Tibial artery (tissue), 4 donors: ENCODE measurements around the gene COL18A1.

Experiments
- DNase-seq, 2 donors: peaks; one replicate each; pipeline ENCODE4 v3.0.0-alpha.2; 2019
- H3K27ac ChIP-seq, 2 donors: fragments of 200-600 bp; sonication (generic) in 1 of 2; 1 replicate in 1 of 2; 2 replicates in 1 of 2; pipeline ENCODE4 v1.5.1; 2018 to 2019; ENCODE audit warnings: mild to moderate bottlenecking in 1 of 2
- H3K27me3 ChIP-seq, 2 donors: fragments of 200-600 bp; sonication (generic) in 1 of 2; one replicate each; pipeline versions ENCODE4 v1.5.1 to v1.6.0; 2016 to 2019
- H3K36me3 ChIP-seq, 3 donors: fragments of 200-600 bp; sonication (generic) in 2 of 3; one replicate each; pipeline ENCODE4 v1.5.1; 2016 to 2019; ENCODE audit warnings: mild to moderate bottlenecking in 2 of 3
- H3K4me1 ChIP-seq, 4 donors: fragments of 200-600 bp; sonication (generic) in 2 of 4; 1 replicate in 3 of 4; 2 replicates in 1 of 4; pipeline ENCODE4 v1.5.1; 2016 to 2019
- H3K4me3 ChIP-seq, 2 donors: fragments of 200-600 bp; sonication (generic) in 1 of 2; 1 replicate in 1 of 2; 2 replicates in 1 of 2; pipeline ENCODE4 v1.5.1; 2018 to 2019; ENCODE audit warnings: mild to moderate bottlenecking in 2 of 2
- H3K9me3 ChIP-seq, 3 donors: fragments of 200-600 bp; sonication (generic) in 1 of 3; one replicate each; pipeline ENCODE4 v1.5.1; 2016 to 2019
- CTCF ChIP-seq, 2 experiments: fragments of 200-600 bp in 1 of 2; fragments of 450-650 bp in 1 of 2; IDR thresholded peaks; one replicate each; pipeline ENCODE4 v1.5.1; 2017 to 2019; ENCODE audit warnings: antibody characterized with exemption in 2 of 2, mild to moderate bottlenecking in 1 of 2, moderate library complexity in 1 of 2
- intact Hi-C: fragments of 100-400 bp; cut with DNase I; formaldehyde crosslinking; loops from one replicate; pipeline ENCODE4 v1.15.0; 2023; ENCODE audit warnings: low total_unique reads

The COL18A1 gene

GRCh38 chr21:45551316-45551715 is 146.4 kb downstream of the COL18A1 start:
- H3K9me3 ChIP-seq = no peaks in the 10 kb centered on the region
- TF ChIP-seq CTCF (IDR thresholded peaks at IDR 0.05) = no peak
- peaks cover 0 to 38% of the 10 kb centered on the region in 2 donors for H3K27me3 ChIP-seq
- H3K36me3 ChIP-seq = no peaks in the 10 kb centered on the region
- intact Hi-C loops = no loop called here
- H3K27ac ChIP-seq = no peak overlapping the region
- peaks cover 0 to 13% (median 7%) of the 10 kb centered on the region in 4 donors for H3K4me1 ChIP-seq
- DNase-seq = peak in 1 of 2 donors; percentile 29
- H3K4me3 ChIP-seq = no peak overlapping the region

GRCh38 chr21:45551783-45552695 is 147.1 kb downstream of the COL18A1 start:
- intact Hi-C loops = no loop called here
- no peak for TF ChIP-seq CTCF (IDR thresholded peaks at IDR 0.05)
- DNase-seq = peak in 1 of 2 donors; percentile 63
- no peak overlapping the region for H3K27ac ChIP-seq
- no peaks in the 10 kb centered on the region for H3K36me3 ChIP-seq
- peaks cover 0 to 43% of the 10 kb centered on the region in 2 donors for H3K27me3 ChIP-seq
- no peak overlapping the region for H3K4me3 ChIP-seq
- peaks cover 0 to 13% (median 8%) of the 10 kb centered on the region in 4 donors for H3K4me1 ChIP-seq
- H3K9me3 ChIP-seq = no peaks in the 10 kb centered on the region

GRCh38 chr21:45552696-45553391 is 147.9 kb downstream of the COL18A1 start:
- no peak for TF ChIP-seq CTCF (IDR thresholded peaks at IDR 0.05)
- H3K4me1 ChIP-seq = peaks cover 0 to 13% (median 8%) of the 10 kb centered on the region in 4 donors
- no peaks in the 10 kb centered on the region for H3K36me3 ChIP-seq
- intact Hi-C loops = no loop called here
- H3K9me3 ChIP-seq = no peaks in the 10 kb centered on the region
- peaks cover 0 to 51% of the 10 kb centered on the region in 2 donors for H3K27me3 ChIP-seq
- H3K4me3 ChIP-seq = no peak overlapping the region
- peak in 1 of 2 donors; percentile 66 for DNase-seq
- no peak overlapping the region for H3K27ac ChIP-seq

GRCh38 chr21:45554477-45555175 is 149.7 kb downstream of the COL18A1 start:
- Histone ChIP-seq H3K27me3 (peaks cover 0 to 54% of the 10 kb centered on the region in 2 donors), H3K36me3 (no peaks in the 10 kb centered on the region), H3K4me1 (peaks cover 0 to 13% (median 8%) of the 10 kb centered on the region in 4 donors), H3K27ac (peak overlapping the region in 1 of 2 donors; percentile 70), H3K4me3 (peak overlapping the region; percentile 53 to 61), H3K9me3 (no peaks in the 10 kb centered on the region)
- DNase-seq = peak; percentile 64 to 90
- intact Hi-C loops = loop anchor here (5.0 kb wide), 3 partner anchors 43 to 368 kb away; no protein-coding TSS in a partner anchor
- peak; percentile 72 to 84 for TF ChIP-seq CTCF (IDR thresholded peaks at IDR 0.05)

GRCh38 chr21:45555251-45555556 is 150.2 kb downstream of the COL18A1 start:
- DNase-seq = no peak
- peaks cover 0 to 53% of the 10 kb centered on the region in 2 donors for H3K27me3 ChIP-seq
- peaks cover 0 to 13% (median 8%) of the 10 kb centered on the region in 4 donors for H3K4me1 ChIP-seq
- no peak for TF ChIP-seq CTCF (IDR thresholded peaks at IDR 0.05)
- H3K27ac ChIP-seq = peak overlapping the region; percentile 13 to 76
- H3K4me3 ChIP-seq = peak overlapping the region; percentile 57
- intact Hi-C loops = loop anchor here (5.0 kb wide), 3 partner anchors 42 to 367 kb away; no protein-coding TSS in a partner anchor
- H3K9me3 ChIP-seq = no peaks in the 10 kb centered on the region
- H3K36me3 ChIP-seq = no peaks in the 10 kb centered on the region
